HepG2 (cell line): ENCODE results near the gene GATM. TPM values are rescaled to one million over a fixed set of nuclear protein-coding genes. Genes with fewer than 3 reads are reported as not detected.

Source experiments
- ATAC-seq: fragments of 200-7000 bp; cut with Tn5 transposase; 3 replicates; pipeline ENCODE4 v1.9.1; 2020; ENCODE audit warnings: mild to moderate bottlenecking, moderate library complexity
- BruUV-seq: library from RNA; stranded (reverse); fragments of 400-500 nt; replicated peaks from 2 replicates; lab custom pipeline; 2021; lab: Mats Ljungman, UMichigan
- CTCF ChIA-PET: fragments of 300-600 bp; formaldehyde crosslinking; extraction: SDS; loops from one replicate; lab custom pipeline; 2021; ENCODE audit warnings: low total read pairs, inconsistent platforms, low intra/inter-chr PET ratio; lab: Yijun Ruan, JAX
- POLR2A ChIA-PET: fragments of 350-600 bp; sonication (Branson Sonifier 250); formaldehyde crosslinking; loops from one replicate; lab custom pipeline; 2020; ENCODE audit warnings: antibody characterized with exemption, inconsistent platforms; lab: Yijun Ruan, JAX
- DNase-seq: peaks from one replicate; pipeline ENCODE4 v3.0.0-alpha.2; 2015; ENCODE audit warnings: low spot score
- FAIRE-seq: peaks from 3 replicates; lab custom pipeline; 2011; peaks lifted over from hg19 to GRCh38; lab: Jason Lieb, UNC
- H2AFZ ChIP-seq: one replicate; pipeline ENCODE4 v1.6.1; 2011; ENCODE audit warnings: low read length, inconsistent platforms
- H3K27ac ChIP-seq: fragments of 300-600 bp; 3 replicates; pipeline ENCODE4 v1.8.0; 2011; ENCODE audit warnings: mixed run types, mild to moderate bottlenecking, mixed read lengths, low read length, inconsistent platforms; ENCODE audit not compliant: insufficient read depth; ENCODE audit errors: extremely low read length
- H3K27me3 ChIP-seq, 2 experiments: fragments of 200-600 bp in 1 of 2; 2 replicates in 1 of 2; 3 replicates in 1 of 2; pipeline versions ENCODE4 v1.6.0 to v1.8.0; 2011; ENCODE audit warnings: low read length in 2 of 2, mild to moderate bottlenecking in 2 of 2, moderate library complexity in 2 of 2, inconsistent platforms in 1 of 2; ENCODE audit not compliant: insufficient read depth in 2 of 2, control insufficient read depth in 1 of 2
- H3K36me3 ChIP-seq, 2 experiments: fragments of 200-600 bp in 1 of 2; replicated peaks in 1 of 2; 2 replicates in 1 of 2; 3 replicates in 1 of 2; pipeline versions ENCODE4 v1.5.1 to v1.8.0; 2011; ENCODE audit warnings: low read length in 2 of 2, inconsistent platforms in 1 of 2; ENCODE audit not compliant: insufficient read depth in 2 of 2, control insufficient read depth in 1 of 2
- H3K4me1 ChIP-seq: 2 replicates; pipeline ENCODE4 v1.5.1; 2012; ENCODE audit warnings: low read length, inconsistent platforms; ENCODE audit not compliant: insufficient read depth
- H3K4me2 ChIP-seq: 2 replicates; pipeline ENCODE4 v1.6.0; 2011; ENCODE audit warnings: low read depth, low read length, inconsistent platforms
- H3K4me3 ChIP-seq, 3 experiments: fragments of 200-600 bp in 1 of 3; sonication (generic), shearing (Covaris generic) in 1 of 3; replicated peaks in 1 of 3; 2 replicates each; pipeline ENCODE4 v1.5.1; 2011 to 2016; ENCODE audit warnings: low read length in 3 of 3, inconsistent platforms in 2 of 3, low read depth in 2 of 3, mild to moderate bottlenecking in 2 of 3, control low read depth in 1 of 3, mixed read lengths in 1 of 3; ENCODE audit not compliant: insufficient read depth in 1 of 3
- H3K79me2 ChIP-seq: one replicate; pipeline ENCODE4 v1.6.1; 2011; ENCODE audit warnings: low read length, inconsistent platforms; ENCODE audit not compliant: insufficient read depth
- H3K9ac ChIP-seq: 2 replicates; pipeline ENCODE4 v1.6.0; 2011; ENCODE audit warnings: mild to moderate bottlenecking, low read depth, low read length, inconsistent platforms; ENCODE audit not compliant: insufficient read depth
- H3K9me3 ChIP-seq: 2 replicates; pipeline ENCODE4 v1.5.1; 2012; ENCODE audit warnings: mild to moderate bottlenecking, low read length
- H4K20me1 ChIP-seq: 2 replicates; pipeline ENCODE4 v1.6.0; 2011; ENCODE audit warnings: inconsistent platforms, mild to moderate bottlenecking, low read length, moderate library complexity; ENCODE audit not compliant: insufficient read depth
- KLF15 ChIP-seq: sonication (generic); formaldehyde crosslinking; IDR thresholded peaks from 2 replicates; pipeline ENCODE4 v1.8.1; 2023; ENCODE audit warnings: borderline replicate concordance, mild to moderate bottlenecking, inconsistent platforms, missing genetic modification reagents, mixed read lengths
- MAFK ChIP-seq, 2 experiments: IDR thresholded peaks in 1 of 2; conservative IDR thresholded peaks in 1 of 2; 2 replicates each; pipeline ENCODE4 v1.6.1; 2011; ENCODE audit warnings: improper control_type of control experiment in 2 of 2, low read length in 2 of 2
- NCOA1 ChIP-seq: sonication (generic); formaldehyde crosslinking; IDR thresholded peaks from 2 replicates; pipeline ENCODE4 v1.9.0; 2021; ENCODE audit warnings: missing genetic modification reagents
- SOX13 ChIP-seq, 3 experiments: fragments of 450-650 bp in 1 of 3; sonication (generic) in 1 of 3; formaldehyde crosslinking in 1 of 3; IDR thresholded peaks in 2 of 3; conservative IDR thresholded peaks in 1 of 3; 2 replicates each; pipeline versions ENCODE4 v1.5.0 to v1.6.1; 2016 to 2020; ENCODE audit warnings: antibody characterized with exemption in 1 of 3, mild to moderate bottlenecking in 1 of 3, missing compliant biosample characterization in 1 of 3, missing genetic modification reagents in 1 of 3, moderate library complexity in 1 of 3
- ZFY ChIP-seq: sonication (generic); formaldehyde crosslinking; IDR thresholded peaks from 2 replicates; pipeline ENCODE4 v1.4.0; 2020; ENCODE audit warnings: missing genetic modification reagents
- ZNF20 ChIP-seq: sonication (generic); formaldehyde crosslinking; IDR thresholded peaks from 2 replicates; pipeline ENCODE4 v1.4.0; 2020; ENCODE audit warnings: mild to moderate bottlenecking, moderate library complexity, missing genetic modification reagents
- ZNF615 ChIP-seq: sonication (generic); formaldehyde crosslinking; IDR thresholded peaks from 2 replicates; pipeline ENCODE4 v1.5.0; 2020; ENCODE audit warnings: mild to moderate bottlenecking, missing genetic modification reagents, borderline replicate concordance
- ZNF644 ChIP-seq: IDR thresholded peaks from 2 replicates; pipeline ENCODE4 v1.6.1; 2016; ENCODE audit warnings: low read depth
- ZNF772 ChIP-seq: sonication (generic); formaldehyde crosslinking; IDR thresholded peaks from 2 replicates; pipeline ENCODE4 v1.5.0; 2020; ENCODE audit warnings: mild to moderate bottlenecking, missing genetic modification reagents
- ZNF878 ChIP-seq: sonication (generic); formaldehyde crosslinking; IDR thresholded peaks from 2 replicates; pipeline ENCODE4 v1.8.1; 2023; ENCODE audit warnings: mild to moderate bottlenecking, missing genetic modification reagents, moderate library complexity
- WGBS: methylation state at CpG from one replicate; pipeline ENCODE4 v1.1.6; 2017; ENCODE audit warnings: low lambda C conversion rate; 5-methylcytosine and 5-hydroxymethylcytosine counted together
- in situ Hi-C: cut with HindIII; loops from 2 replicates; pipeline ENCODE4 v1.10.0; 2017; ENCODE audit warnings: low pct_unique_long_range_greater_than_20kb; ENCODE audit not compliant: extremely low pct_ligation_motif_present
- intact Hi-C: fragments of 100-400 bp; cut with micrococcal nuclease; formaldehyde crosslinking; loops from one replicate; pipeline ENCODE4 v1.10.0; 2022; ENCODE audit not compliant: unreplicated experiment
- polyA plus RNA-seq, 8 experiments: library from polyadenylated mRNA; depleted of rRNA in 3 of 8; stranded (reverse) in 7 of 8; unstranded in 1 of 8; fragments of >200 nt; fragmentation: Illumina TruSeq in 4 of 8; extraction: Trizol in 4 of 8; gene quantifications; 2 replicates each; pipeline versions ENCODE4 v1.2.1 to v1.2.3, GENCODE V29; 2011 to 2016; ENCODE audit warnings: low read depth in 4 of 8, missing spikeins in 1 of 8, mixed read lengths in 1 of 8; ENCODE audit not compliant: insufficient read depth in 1 of 8
- total RNA-seq, 5 experiments: library from RNA; depleted of rRNA; stranded (reverse); fragments of >200 nt; fragmentation: Illumina TruSeq; extraction: Trizol; gene quantifications; 2 replicates each; pipeline ENCODE4 v1.2.3, GENCODE V29; 2016; ENCODE audit warnings: low read depth in 1 of 5
- TF ChIP-seq, protein P1 (sequence below): IDR thresholded peaks from 2 replicates; pipeline ENCODE4 v1.6.1; 2016; ENCODE audit warnings: missing compliant biosample characterization, missing genetic modification reagents, borderline replicate concordance

GATM gene
- total and polyA plus RNA-seq, 2 of the 13 experiments (the other 11 are each of a cell fraction or from before 2014, with no cell fraction given), result 2.1 to 16.8 TPM

DNA sequence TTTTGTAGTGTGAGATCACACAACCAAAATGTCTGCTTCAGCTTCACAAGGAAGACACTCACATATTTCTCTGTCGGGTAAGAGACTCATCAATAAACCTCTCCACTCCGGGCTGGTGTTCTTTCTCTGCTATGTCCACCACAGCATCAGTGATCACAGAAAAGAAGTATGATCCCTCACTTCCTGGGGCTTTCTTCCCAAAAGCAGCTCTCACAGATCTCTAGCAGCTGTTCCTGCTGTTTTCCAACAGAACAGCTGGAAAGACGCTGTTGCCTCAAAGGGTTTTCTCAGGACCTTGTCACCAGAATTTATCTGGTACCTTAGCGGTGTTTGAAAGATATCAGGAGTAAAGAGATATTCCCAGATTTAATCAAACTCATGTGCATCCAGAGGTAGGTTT lies 46.4 kb downstream of the GATM start:
- POLR2A ChIA-PET, result interaction anchor here (1.2 kb wide), 1 partner anchor 70 kb away, joined by 4 read pairs; a partner anchor contains a TSS
- no peak for ATAC-seq
- H2AFZ ChIP-seq, result peak overlapping the region; percentile 39
- no peaks in the 10 kb centered on the region for H3K79me2 ChIP-seq
- H3K9me3 ChIP-seq, result no peaks in the 10 kb centered on the region
- FAIRE-seq, result no peak
- intact Hi-C loops (no loop called here), in situ Hi-C loops (no loop called here)
- no peaks in the 10 kb centered on the region for H3K36me3 ChIP-seq
- CTCF ChIA-PET, result no interaction called here
- WGBS, result 95% methylated on average over 4 of the region's 4 CpGs
- no peaks in the 10 kb centered on the region for H4K20me1 ChIP-seq
- no peak for DNase-seq
- no peak overlapping the region for H3K9ac ChIP-seq
- H3K4me2 ChIP-seq, result no peak overlapping the region
- H3K27me3 ChIP-seq, result no peaks in the 10 kb centered on the region
- H3K27ac ChIP-seq, result peak overlapping the region; percentile 23
- no TSS peak for BruUV-seq
- no peak overlapping the region for H3K4me3 ChIP-seq
- TF ChIP-seq ZNF772 (CRISPR knock-in tag) (no peak), KLF15 (CRISPR knock-in tag) (no peak), ZNF878 (CRISPR knock-in tag) (no peak), ZNF615 (CRISPR knock-in tag) (no peak), MAFK (conservative IDR thresholded peaks at IDR 0.05 in 1 of 2, IDR thresholded peaks at IDR 0.05 in 1 of 2; ENCODE audit: low read length in 2 of 2) (no peak), ZNF20 (CRISPR knock-in tag) (no peak), NCOA1 (CRISPR knock-in tag) (no peak), SOX13 (IDR thresholded peaks at IDR 0.05) (no peak), SOX13 (CRISPR knock-in tag; conservative IDR thresholded peaks at IDR 0.05 in 1 of 2, IDR thresholded peaks at IDR 0.05 in 1 of 2) (no peak), ZFY (CRISPR knock-in tag) (no peak), ZNF644 (CRISPR knock-in tag) (no peak)
- TF ChIP-seq, protein P1, sequence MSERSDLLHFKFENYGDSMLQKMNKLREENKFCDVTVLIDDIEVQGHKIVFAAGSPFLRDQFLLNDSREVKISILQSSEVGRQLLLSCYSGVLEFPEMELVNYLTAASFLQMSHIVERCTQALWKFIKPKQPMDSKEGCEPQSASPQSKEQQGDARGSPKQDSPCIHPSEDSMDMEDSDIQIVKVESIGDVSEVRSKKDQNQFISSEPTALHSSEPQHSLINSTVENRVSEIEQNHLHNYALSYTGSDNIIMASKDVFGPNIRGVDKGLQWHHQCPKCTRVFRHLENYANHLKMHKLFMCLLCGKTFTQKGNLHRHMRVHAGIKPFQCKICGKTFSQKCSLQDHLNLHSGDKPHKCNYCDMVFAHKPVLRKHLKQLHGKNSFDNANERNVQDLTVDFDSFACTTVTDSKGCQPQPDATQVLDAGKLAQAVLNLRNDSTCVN (CRISPR knock-in tag), result no peak
- peaks cover 79% of the 10 kb centered on the region for H3K4me1 ChIP-seq
